Type B pancreatic cell (in vitro differentiated cells): ENCODE results near the gene MPG. TPM values are rescaled to one million over a fixed set of nuclear protein-coding genes. Genes with fewer than 3 reads are reported as not detected.
"Not testable (repeated sequence)": the region's sequence is repeated elsewhere in the genome, so short reads cannot be mapped to it uniquely, and the experiment has no call there.

Experiments used
- DNase-seq: peaks from one replicate; pipeline ENCODE4 v3.0.0; 2021; ENCODE audit warnings: mixed read lengths; ENCODE audit not compliant: unreplicated experiment; ENCODE audit errors: extremely low spot score
- H3K27ac Mint-ChIP-seq: 2 replicates; pipeline ENCODE4 v1.8.0; 2021; ENCODE audit warnings: mild to moderate bottlenecking, mixed read lengths
- H3K27me3 Mint-ChIP-seq: 2 replicates; pipeline ENCODE4 v1.8.0; 2021; ENCODE audit warnings: mixed read lengths
- H3K36me3 Mint-ChIP-seq: 2 replicates; pipeline ENCODE4 v1.8.0; 2021; ENCODE audit warnings: mixed read lengths
- H3K4me1 Mint-ChIP-seq: one replicate; pipeline ENCODE4 v1.8.0; 2021; ENCODE audit warnings: mixed read lengths; ENCODE audit not compliant: unreplicated experiment
- H3K4me3 Mint-ChIP-seq: 2 replicates; pipeline ENCODE4 v1.8.0; 2021; ENCODE audit warnings: mild to moderate bottlenecking, mixed read lengths
- H3K9me3 Mint-ChIP-seq: 2 replicates; pipeline ENCODE4 v1.8.0; 2021; ENCODE audit warnings: mixed read lengths
- long read RNA-seq: library from polyadenylated mRNA; unstranded; transcript quantifications from one replicate; pipeline ENCODE4 v2.0.0, GENCODE V29; 2020
- total RNA-seq: library from RNA; stranded (reverse); gene quantifications from 2 replicates; pipeline ENCODE4 v1.2.1, GENCODE V29; 2021; ENCODE audit warnings: low replicate concordance
- TF ChIP-seq, protein P1 (sequence below): fragments of 200-600 bp; sonication (generic); conservative IDR thresholded peaks from 2 replicates; pipeline ENCODE4 v1.5.0; 2021; ENCODE audit warnings: antibody characterized with exemption, mild to moderate bottlenecking

MPG gene, protein sequence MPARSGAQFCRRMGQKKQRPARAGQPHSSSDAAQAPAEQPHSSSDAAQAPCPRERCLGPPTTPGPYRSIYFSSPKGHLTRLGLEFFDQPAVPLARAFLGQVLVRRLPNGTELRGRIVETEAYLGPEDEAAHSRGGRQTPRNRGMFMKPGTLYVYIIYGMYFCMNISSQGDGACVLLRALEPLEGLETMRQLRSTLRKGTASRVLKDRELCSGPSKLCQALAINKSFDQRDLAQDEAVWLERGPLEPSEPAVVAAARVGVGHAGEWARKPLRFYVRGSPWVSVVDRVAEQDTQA
- total RNA-seq: 38.0 and 40.0 TPM in 2 replicates
- long read RNA-seq, transcript MPG-202 (4 exons, 1,205 nt): major isoform, 11 of 16 reads
- long read RNA-seq, partial matches to known transcripts: 1 of 16 reads
- long read RNA-seq, other reads (novel, unspliced or antisense): 2 of 16 reads

DNA sequence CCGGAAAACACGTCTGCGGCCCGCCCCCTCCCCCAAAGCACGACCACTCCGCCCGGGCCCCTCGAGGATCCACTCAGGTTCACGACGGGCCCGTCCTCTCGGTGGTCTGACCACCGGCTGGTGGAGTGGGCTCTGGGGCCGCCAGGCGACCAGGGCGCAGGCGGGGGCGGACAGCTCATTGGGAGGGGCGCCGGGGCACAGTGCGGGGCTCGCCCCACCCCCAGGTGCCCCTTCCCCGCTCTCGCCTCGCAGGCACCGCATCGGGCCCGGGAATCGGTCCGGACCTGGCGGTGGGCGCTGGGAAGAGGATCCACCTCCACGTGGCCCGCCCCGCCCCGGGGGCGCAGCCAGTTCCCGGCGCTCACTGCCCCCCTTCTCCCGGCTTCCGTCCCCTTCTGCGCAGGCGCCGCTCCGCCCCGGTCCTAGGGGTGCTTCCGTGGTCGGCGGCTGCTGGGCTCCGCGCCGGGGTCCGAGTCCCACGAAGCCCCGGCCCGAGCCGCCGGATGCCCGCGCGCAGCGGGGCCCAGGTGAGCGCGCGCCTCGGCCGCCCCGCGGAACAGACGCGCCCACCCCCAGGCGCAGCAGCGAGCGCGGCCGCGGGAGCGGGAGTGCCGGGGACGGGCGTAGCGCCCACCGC, at the start of gene MPG:
TSS of gene MPG (plus strand) at position 419 of the 637 bp plus-strand sequence. CDS start at position 504, 85 bp downstream.
- Mint-ChIP-seq H3K9me3 (no peaks in the 10 kb centered on the region), H3K27ac (peak within 1 kb of the TSS; percentile 72), H3K4me3 (peak within 1 kb of the TSS; percentile 90), H3K36me3 (no peaks in the 10 kb centered on the region), H3K4me1 (peaks cover 19% of the 10 kb centered on the region), H3K27me3 (peaks cover 2% of the 10 kb centered on the region)
- TF ChIP-seq, protein P1, sequence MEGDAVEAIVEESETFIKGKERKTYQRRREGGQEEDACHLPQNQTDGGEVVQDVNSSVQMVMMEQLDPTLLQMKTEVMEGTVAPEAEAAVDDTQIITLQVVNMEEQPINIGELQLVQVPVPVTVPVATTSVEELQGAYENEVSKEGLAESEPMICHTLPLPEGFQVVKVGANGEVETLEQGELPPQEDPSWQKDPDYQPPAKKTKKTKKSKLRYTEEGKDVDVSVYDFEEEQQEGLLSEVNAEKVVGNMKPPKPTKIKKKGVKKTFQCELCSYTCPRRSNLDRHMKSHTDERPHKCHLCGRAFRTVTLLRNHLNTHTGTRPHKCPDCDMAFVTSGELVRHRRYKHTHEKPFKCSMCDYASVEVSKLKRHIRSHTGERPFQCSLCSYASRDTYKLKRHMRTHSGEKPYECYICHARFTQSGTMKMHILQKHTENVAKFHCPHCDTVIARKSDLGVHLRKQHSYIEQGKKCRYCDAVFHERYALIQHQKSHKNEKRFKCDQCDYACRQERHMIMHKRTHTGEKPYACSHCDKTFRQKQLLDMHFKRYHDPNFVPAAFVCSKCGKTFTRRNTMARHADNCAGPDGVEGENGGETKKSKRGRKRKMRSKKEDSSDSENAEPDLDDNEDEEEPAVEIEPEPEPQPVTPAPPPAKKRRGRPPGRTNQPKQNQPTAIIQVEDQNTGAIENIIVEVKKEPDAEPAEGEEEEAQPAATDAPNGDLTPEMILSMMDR: peak; percentile 11
- peak; percentile 87 for DNase-seq

DNA sequence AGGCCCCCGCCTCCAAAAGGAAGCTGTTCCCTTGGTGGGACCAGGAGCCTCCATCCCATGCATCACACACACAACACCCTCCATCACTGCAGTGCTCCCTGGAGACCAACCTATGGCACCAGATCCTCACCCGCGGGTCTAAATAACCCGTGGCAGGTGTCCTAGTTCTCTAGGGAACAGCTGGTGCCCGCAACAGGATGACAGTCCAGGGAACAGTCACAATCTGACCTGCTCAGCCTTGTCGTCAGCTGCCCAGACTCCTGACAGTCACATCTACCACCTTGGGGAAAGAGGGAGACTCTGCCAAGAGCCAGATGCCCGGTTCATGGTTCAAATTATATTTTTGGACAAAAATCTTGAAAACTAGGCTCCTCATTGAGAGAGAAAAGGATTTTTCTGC, 47.4 kb upstream of the MPG start:
- not testable (repeated sequence) for H3K27me3 Mint-ChIP-seq, H3K9me3 Mint-ChIP-seq, H3K27ac Mint-ChIP-seq, DNase-seq, H3K36me3 Mint-ChIP-seq, H3K4me3 Mint-ChIP-seq, H3K4me1 Mint-ChIP-seq

DNA sequence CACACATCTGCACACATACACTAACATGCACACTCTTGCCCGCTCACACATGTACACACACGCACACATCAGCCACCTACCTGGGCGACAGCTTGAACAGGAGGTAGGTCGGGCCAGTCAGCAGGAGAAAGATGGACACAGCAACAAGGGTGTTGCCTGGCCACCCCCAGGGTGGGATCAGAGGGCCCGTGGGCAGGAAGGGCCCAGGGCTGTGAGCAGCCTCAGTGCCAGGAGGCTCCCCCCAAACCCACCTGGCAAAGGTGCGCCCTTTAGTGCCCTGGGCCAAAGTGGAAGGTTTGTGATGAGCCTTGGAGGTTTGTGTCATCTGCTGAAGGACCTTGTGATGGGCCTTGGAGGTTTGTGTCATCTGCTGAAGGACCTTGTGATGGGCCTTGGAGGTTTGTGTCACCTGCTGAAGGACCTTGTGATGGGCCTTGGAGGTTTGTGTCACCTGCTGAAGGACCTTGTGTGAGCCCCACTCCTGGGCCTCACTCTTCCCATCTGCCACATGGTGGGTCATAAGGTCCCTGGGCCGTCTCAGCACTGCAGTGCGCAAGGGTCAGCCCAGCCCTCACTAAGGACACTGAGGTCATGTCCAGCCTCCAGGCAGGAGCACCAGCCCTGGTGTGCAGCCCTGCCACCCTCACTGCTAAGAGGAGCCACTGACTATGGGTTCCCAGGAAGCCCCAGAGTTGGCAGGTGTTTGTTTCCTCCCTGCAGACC, 44.7 kb upstream of the MPG start:
- not testable (repeated sequence) for H3K36me3 Mint-ChIP-seq, H3K9me3 Mint-ChIP-seq, H3K27me3 Mint-ChIP-seq, H3K4me1 Mint-ChIP-seq, DNase-seq, H3K4me3 Mint-ChIP-seq, H3K27ac Mint-ChIP-seq

DNA sequence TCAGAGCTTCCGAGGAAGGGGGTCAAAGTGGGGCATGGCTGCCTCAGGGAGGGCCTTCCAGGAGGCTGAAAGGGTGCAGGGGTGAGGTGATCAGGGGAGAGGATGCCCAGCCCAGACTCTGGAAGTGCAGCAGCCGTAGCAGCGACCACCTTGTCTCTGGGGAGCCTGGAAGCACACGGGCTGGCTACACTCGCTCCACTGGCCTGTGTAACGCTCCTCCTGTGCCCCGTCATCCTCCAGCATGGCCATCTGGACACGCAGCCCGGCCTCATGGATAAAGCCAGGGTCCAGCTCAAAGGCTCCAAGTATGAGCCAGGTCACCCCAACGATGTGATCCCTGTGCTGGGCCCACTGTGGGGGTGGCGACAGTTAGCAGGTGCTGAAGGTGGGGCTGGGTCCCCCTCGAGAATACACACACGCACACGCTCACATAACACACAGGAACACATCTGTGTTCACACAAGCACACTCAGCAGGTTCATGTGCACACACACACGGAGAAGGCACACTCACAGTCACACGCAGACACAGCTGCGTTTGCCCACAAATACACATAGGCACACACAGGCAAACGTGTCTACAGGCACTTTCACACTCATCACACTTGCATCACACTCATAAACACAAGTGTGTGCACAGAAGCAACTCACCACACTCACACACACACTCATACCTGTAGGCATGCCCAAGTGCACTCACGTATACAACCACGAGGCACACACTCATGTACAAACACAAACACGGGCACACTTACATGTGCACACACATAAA, 44.0 kb upstream of the MPG start:
- DNase-seq: peak; percentile 64
- Mint-ChIP-seq H3K4me1 (peaks cover 7% of the 10 kb centered on the region), H3K27me3 (no peaks in the 10 kb centered on the region), H3K4me3 (no peak overlapping the region), H3K36me3 (peaks cover 5% of the 10 kb centered on the region), H3K27ac (no peak overlapping the region), H3K9me3 (no peaks in the 10 kb centered on the region)
- TF ChIP-seq, protein P1: no peak

DNA sequence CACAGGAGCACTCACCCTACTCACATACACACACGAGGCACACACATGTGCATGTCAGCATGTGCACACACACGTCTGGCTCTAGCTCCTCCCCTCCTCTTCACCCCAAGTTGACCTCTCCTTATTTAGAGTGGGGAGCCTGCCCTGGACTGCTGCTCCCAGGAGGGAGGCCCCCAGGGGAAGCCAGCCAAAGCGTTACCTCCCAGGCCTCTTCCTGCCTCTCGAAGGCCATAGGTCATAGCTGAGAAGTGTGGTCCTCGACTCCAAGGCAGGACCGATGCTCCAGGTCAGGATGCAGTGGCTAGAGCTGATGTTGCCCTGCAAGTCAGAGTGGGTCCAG, 43.4 kb upstream of the MPG start:
- TF ChIP-seq, protein P1: no peak
- no peak overlapping the region for H3K4me3 Mint-ChIP-seq
- peaks cover 5% of the 10 kb centered on the region for H3K36me3 Mint-ChIP-seq
- H3K9me3 Mint-ChIP-seq: no peaks in the 10 kb centered on the region
- no peaks in the 10 kb centered on the region for H3K27me3 Mint-ChIP-seq
- peaks cover 7% of the 10 kb centered on the region for H3K4me1 Mint-ChIP-seq
- H3K27ac Mint-ChIP-seq: no peak overlapping the region
- peak; percentile 47 for DNase-seq

DNA sequence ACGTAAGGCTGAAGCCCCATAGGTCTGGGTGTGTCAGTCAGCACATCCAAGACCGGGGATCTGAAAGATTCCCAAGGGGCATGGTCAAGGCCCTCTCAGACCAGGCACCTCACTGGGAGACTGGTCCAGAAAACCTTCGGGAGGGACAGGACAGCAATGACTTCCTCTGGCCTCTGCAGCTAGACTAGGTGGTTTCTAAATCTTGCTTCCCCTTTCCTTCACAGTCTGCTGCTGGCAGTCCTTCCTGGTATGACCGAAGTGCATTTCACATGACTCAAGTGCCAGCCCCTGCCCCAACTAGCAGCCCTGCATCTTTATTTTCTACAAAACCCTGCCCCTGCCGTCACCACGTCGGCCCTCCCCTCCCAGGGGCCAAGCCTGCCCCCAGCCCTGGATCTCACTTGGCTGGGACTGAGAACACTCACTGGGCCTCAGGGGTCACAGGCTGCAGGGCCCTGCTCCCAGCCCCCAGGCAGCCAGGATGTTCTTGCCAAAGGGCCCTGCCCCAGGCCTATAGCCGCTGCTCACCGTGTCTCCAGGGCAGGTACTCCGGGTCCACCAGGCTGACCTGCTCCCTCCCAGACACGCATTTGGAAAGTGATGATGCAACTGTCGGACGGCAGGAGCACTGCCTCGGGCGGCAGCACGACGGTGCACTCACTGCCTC, 42.9 kb upstream of the MPG start:
- TF ChIP-seq, protein P1: no peak
- peak; percentile 62 for DNase-seq
- H3K27me3 Mint-ChIP-seq: no peaks in the 10 kb centered on the region
- no peak overlapping the region for H3K27ac Mint-ChIP-seq
- no peaks in the 10 kb centered on the region for H3K9me3 Mint-ChIP-seq
- peaks cover 7% of the 10 kb centered on the region for H3K4me1 Mint-ChIP-seq
- no peak overlapping the region for H3K4me3 Mint-ChIP-seq
- peaks cover 5% of the 10 kb centered on the region for H3K36me3 Mint-ChIP-seq
